ENCODE measurements around the gene EYA2.

DNA sequence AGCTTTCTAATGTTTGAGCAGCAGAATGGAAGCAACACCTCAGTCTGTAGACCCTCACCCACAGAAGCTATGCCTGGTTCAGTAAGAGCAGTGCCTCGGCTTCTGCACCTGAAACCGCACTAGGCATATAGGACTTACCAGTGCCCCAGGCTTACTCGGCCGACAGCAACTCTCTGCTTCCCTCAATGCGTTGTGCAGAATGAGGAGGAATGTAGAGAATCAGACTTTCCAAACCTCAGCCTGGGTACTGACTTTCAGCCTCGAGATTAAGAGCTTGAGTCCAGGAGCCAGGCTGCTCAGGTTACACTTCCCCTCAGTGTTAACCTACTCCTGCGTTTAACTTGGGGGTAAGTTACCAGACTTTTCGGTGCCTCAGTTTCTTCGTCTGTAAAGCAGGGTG, 8.6 kb downstream of the EYA2 start:
- TF ChIP-seq GABPA (IDR thresholded peaks at IDR 0.05 in 1 of 2, conservative IDR thresholded peaks at IDR 0.05 in 1 of 2) (no peak), FOXA2 (IDR thresholded peaks at IDR 0.05) (no peak), TAF1 (conservative IDR thresholded peaks at IDR 0.05) (no peak), EGR1 (IDR thresholded peaks at IDR 0.05; ENCODE audit: low read depth in 2 of 2) (no peak), YY1 (IDR thresholded peaks at IDR 0.05) (no peak)
- TF ChIP-seq, protein P1, sequence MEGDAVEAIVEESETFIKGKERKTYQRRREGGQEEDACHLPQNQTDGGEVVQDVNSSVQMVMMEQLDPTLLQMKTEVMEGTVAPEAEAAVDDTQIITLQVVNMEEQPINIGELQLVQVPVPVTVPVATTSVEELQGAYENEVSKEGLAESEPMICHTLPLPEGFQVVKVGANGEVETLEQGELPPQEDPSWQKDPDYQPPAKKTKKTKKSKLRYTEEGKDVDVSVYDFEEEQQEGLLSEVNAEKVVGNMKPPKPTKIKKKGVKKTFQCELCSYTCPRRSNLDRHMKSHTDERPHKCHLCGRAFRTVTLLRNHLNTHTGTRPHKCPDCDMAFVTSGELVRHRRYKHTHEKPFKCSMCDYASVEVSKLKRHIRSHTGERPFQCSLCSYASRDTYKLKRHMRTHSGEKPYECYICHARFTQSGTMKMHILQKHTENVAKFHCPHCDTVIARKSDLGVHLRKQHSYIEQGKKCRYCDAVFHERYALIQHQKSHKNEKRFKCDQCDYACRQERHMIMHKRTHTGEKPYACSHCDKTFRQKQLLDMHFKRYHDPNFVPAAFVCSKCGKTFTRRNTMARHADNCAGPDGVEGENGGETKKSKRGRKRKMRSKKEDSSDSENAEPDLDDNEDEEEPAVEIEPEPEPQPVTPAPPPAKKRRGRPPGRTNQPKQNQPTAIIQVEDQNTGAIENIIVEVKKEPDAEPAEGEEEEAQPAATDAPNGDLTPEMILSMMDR (IDR thresholded peaks at IDR 0.05; ENCODE audit: low read depth, low read length, missing input control), result no peak
- TF ChIP-seq, protein P2, sequence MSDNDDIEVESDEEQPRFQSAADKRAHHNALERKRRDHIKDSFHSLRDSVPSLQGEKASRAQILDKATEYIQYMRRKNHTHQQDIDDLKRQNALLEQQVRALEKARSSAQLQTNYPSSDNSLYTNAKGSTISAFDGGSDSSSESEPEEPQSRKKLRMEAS (IDR thresholded peaks at IDR 0.05), result no peak
- TF ChIP-seq, protein P3, sequence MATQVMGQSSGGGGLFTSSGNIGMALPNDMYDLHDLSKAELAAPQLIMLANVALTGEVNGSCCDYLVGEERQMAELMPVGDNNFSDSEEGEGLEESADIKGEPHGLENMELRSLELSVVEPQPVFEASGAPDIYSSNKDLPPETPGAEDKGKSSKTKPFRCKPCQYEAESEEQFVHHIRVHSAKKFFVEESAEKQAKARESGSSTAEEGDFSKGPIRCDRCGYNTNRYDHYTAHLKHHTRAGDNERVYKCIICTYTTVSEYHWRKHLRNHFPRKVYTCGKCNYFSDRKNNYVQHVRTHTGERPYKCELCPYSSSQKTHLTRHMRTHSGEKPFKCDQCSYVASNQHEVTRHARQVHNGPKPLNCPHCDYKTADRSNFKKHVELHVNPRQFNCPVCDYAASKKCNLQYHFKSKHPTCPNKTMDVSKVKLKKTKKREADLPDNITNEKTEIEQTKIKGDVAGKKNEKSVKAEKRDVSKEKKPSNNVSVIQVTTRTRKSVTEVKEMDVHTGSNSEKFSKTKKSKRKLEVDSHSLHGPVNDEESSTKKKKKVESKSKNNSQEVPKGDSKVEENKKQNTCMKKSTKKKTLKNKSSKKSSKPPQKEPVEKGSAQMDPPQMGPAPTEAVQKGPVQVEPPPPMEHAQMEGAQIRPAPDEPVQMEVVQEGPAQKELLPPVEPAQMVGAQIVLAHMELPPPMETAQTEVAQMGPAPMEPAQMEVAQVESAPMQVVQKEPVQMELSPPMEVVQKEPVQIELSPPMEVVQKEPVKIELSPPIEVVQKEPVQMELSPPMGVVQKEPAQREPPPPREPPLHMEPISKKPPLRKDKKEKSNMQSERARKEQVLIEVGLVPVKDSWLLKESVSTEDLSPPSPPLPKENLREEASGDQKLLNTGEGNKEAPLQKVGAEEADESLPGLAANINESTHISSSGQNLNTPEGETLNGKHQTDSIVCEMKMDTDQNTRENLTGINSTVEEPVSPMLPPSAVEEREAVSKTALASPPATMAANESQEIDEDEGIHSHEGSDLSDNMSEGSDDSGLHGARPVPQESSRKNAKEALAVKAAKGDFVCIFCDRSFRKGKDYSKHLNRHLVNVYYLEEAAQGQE (IDR thresholded peaks at IDR 0.05), result no peak
- TF ChIP-seq, protein P4, sequence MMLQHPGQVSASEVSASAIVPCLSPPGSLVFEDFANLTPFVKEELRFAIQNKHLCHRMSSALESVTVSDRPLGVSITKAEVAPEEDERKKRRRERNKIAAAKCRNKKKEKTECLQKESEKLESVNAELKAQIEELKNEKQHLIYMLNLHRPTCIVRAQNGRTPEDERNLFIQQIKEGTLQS (IDR thresholded peaks at IDR 0.05), result no peak
